Activated naive CD4-positive, alpha-beta T cell treated with anti-CD3 and anti-CD28 coated beads for 36 hours (primary cell): Measurements from ENCODE around the gene TTLL8. TPM values are rescaled to one million over a fixed set of nuclear protein-coding genes. Genes with fewer than 3 reads are reported as not detected.
"Not testable (repeated sequence)": the region's sequence is repeated elsewhere in the genome, so short reads cannot be mapped to it uniquely, and the experiment has no call there.

Source experiments
- CTCF ChIA-PET: fragments of 350-600 bp; sonication (Branson Sonifier 250); formaldehyde crosslinking; loops from one replicate; lab custom pipeline; 2021; ENCODE audit warnings: antibody characterized with exemption; lab: Charles Lee
- DNase-seq: peaks from one replicate; pipeline ENCODE4 v3.0.0-alpha.2; 2020
- H3K27ac Mint-ChIP-seq: one replicate; pipeline ENCODE4 v1.8.0; 2021; ENCODE audit warnings: mild to moderate bottlenecking, mixed read lengths
- H3K27me3 Mint-ChIP-seq: one replicate; pipeline ENCODE4 v1.8.0; 2021; ENCODE audit warnings: low read depth, mixed read lengths
- H3K36me3 Mint-ChIP-seq: one replicate; pipeline ENCODE4 v1.8.0; 2021; ENCODE audit warnings: low read depth, mixed read lengths
- H3K4me1 Mint-ChIP-seq: one replicate; pipeline ENCODE4 v1.8.0; 2021; ENCODE audit warnings: low read depth, mixed read lengths
- H3K4me3 Mint-ChIP-seq: one replicate; pipeline ENCODE4 v1.8.0; 2021; ENCODE audit warnings: mild to moderate bottlenecking, moderate library complexity, mixed read lengths
- H3K9me3 Mint-ChIP-seq: one replicate; pipeline ENCODE4 v1.8.0; 2021; ENCODE audit warnings: mixed read lengths
- intact Hi-C: fragments of 100-400 bp; cut with micrococcal nuclease; formaldehyde crosslinking; loops from one replicate; pipeline ENCODE4 v1.15.1; 2023
- total RNA-seq, 2 experiments: library from RNA; stranded (reverse); gene quantifications; one replicate each; pipeline ENCODE4 v1.2.3, GENCODE V29; 2021

Gene TTLL8
- total RNA-seq, 2 experiments from 2014 or later: not detected

GRCh38 chr22:50089231-50089630 is 31.1 kb upstream of the TTLL8 start:
- H3K27ac Mint-ChIP-seq: no peak overlapping the region
- no peak for DNase-seq
- CTCF ChIA-PET: no interaction called here
- H3K4me1 Mint-ChIP-seq: peaks cover 13% of the 10 kb centered on the region
- H3K27me3 Mint-ChIP-seq: peaks cover 24% of the 10 kb centered on the region
- peaks cover 11% of the 10 kb centered on the region for H3K36me3 Mint-ChIP-seq
- no peak overlapping the region for H3K4me3 Mint-ChIP-seq
- intact Hi-C loops: no loop called here
- peaks cover 20% of the 10 kb centered on the region for H3K9me3 Mint-ChIP-seq

- Mint-ChIP-seq H3K36me3 (peaks cover 11% of the 10 kb centered on the region), H3K27ac (no peak overlapping the region), H3K9me3 (peaks cover 20% of the 10 kb centered on the region), H3K4me1 (peaks cover 13% of the 10 kb centered on the region), H3K27me3 (peaks cover 29% of the 10 kb centered on the region), H3K4me3 (no peak overlapping the region)
- intact Hi-C loops: no loop called here
- no peak for DNase-seq
- CTCF ChIA-PET: no interaction called here
Measured at GRCh38 chr22:50088096-50088495, 30.0 kb upstream of the TTLL8 start.

GRCh38 chr22:50087646-50088045 is 29.5 kb upstream of the TTLL8 start:
- Mint-ChIP-seq H3K4me3 (no peak overlapping the region), H3K9me3 (peaks cover 20% of the 10 kb centered on the region), H3K27me3 (peaks cover 33% of the 10 kb centered on the region), H3K27ac (no peak overlapping the region), H3K4me1 (peaks cover 13% of the 10 kb centered on the region), H3K36me3 (peaks cover 11% of the 10 kb centered on the region)
- no peak for DNase-seq
- CTCF ChIA-PET: no interaction called here
- intact Hi-C loops: no loop called here

- H3K4me3 Mint-ChIP-seq, DNase-seq, intact Hi-C loops, H3K27ac Mint-ChIP-seq, CTCF ChIA-PET: not testable (repeated sequence)
- peaks cover 11% of the 10 kb centered on the region for H3K36me3 Mint-ChIP-seq
- H3K27me3 Mint-ChIP-seq: peaks cover 33% of the 10 kb centered on the region
- peaks cover 20% of the 10 kb centered on the region for H3K9me3 Mint-ChIP-seq
- H3K4me1 Mint-ChIP-seq: peaks cover 13% of the 10 kb centered on the region
Measured at GRCh38 chr22:50086975-50087374, 28.9 kb upstream of the TTLL8 start.

- DNase-seq: no peak
- intact Hi-C loops: no loop called here
- H3K36me3 Mint-ChIP-seq: peaks cover 11% of the 10 kb centered on the region
- H3K4me1 Mint-ChIP-seq: peaks cover 13% of the 10 kb centered on the region
- CTCF ChIA-PET: interaction anchor here (0.7 kb wide), 1 partner anchor 19 kb away, joined by 3 read pairs; no protein-coding TSS in a partner anchor
- peaks cover 20% of the 10 kb centered on the region for H3K9me3 Mint-ChIP-seq
- peaks cover 33% of the 10 kb centered on the region for H3K27me3 Mint-ChIP-seq
- H3K4me3 Mint-ChIP-seq: no peak overlapping the region
- H3K27ac Mint-ChIP-seq: no peak overlapping the region
Measured at GRCh38 chr22:50086526-50086925, 28.4 kb upstream of the TTLL8 start.

- H3K36me3 Mint-ChIP-seq: peaks cover 11% of the 10 kb centered on the region
- H3K4me3 Mint-ChIP-seq: peak within 1 kb of the TSS; percentile 40
- H3K4me1 Mint-ChIP-seq: peaks cover 13% of the 10 kb centered on the region
- peaks cover 31% of the 10 kb centered on the region for H3K27me3 Mint-ChIP-seq
- peak; percentile 52 for DNase-seq
- intact Hi-C loops: no loop called here
- CTCF ChIA-PET: no interaction called here
- no peak within 1 kb of the TSS for H3K27ac Mint-ChIP-seq
- H3K9me3 Mint-ChIP-seq: peaks cover 18% of the 10 kb centered on the region
Measured at GRCh38 chr22:50085211-50085972, 27.3 kb upstream of the TTLL8 start, which contains the start of gene MLC1. Gene MLC1 (minus strand): TSS chr22:50085426. CDS start chr22:50084902, 524 bp downstream.

GRCh38 chr22:50084614-50085021 is 26.5 kb upstream of the TTLL8 start:
- DNase-seq: no peak
- Mint-ChIP-seq H3K27me3 (peaks cover 29% of the 10 kb centered on the region), H3K36me3 (peaks cover 11% of the 10 kb centered on the region), H3K9me3 (peaks cover 16% of the 10 kb centered on the region), H3K27ac (no peak overlapping the region), H3K4me3 (no peak overlapping the region), H3K4me1 (peaks cover 13% of the 10 kb centered on the region)
- CTCF ChIA-PET: no interaction called here
- intact Hi-C loops: no loop called here

GRCh38 chr22:50084080-50084477 is 26.0 kb upstream of the TTLL8 start:
- Mint-ChIP-seq H3K36me3 (peaks cover 11% of the 10 kb centered on the region), H3K4me1 (peaks cover 13% of the 10 kb centered on the region), H3K9me3 (peaks cover 12% of the 10 kb centered on the region), H3K27me3 (peaks cover 29% of the 10 kb centered on the region), H3K4me3 (no peak overlapping the region), H3K27ac (no peak overlapping the region)
- CTCF ChIA-PET: no interaction called here
- no peak for DNase-seq
- intact Hi-C loops: no loop called here

- Mint-ChIP-seq H3K4me1 (peaks cover 13% of the 10 kb centered on the region), H3K9me3 (peaks cover 12% of the 10 kb centered on the region), H3K36me3 (peaks cover 11% of the 10 kb centered on the region), H3K27ac (no peak overlapping the region), H3K27me3 (peaks cover 29% of the 10 kb centered on the region), H3K4me3 (no peak overlapping the region)
- intact Hi-C loops: no loop called here
- no peak for DNase-seq
- CTCF ChIA-PET: no interaction called here
Measured at GRCh38 chr22:50083462-50084079, 25.5 kb upstream of the TTLL8 start.

GRCh38 chr22:50082961-50083461 is 24.9 kb upstream of the TTLL8 start:
- CTCF ChIA-PET: no interaction called here
- no peak for DNase-seq
- Mint-ChIP-seq H3K27ac (no peak overlapping the region), H3K9me3 (peaks cover 12% of the 10 kb centered on the region), H3K4me3 (no peak overlapping the region), H3K27me3 (peaks cover 29% of the 10 kb centered on the region), H3K4me1 (peaks cover 13% of the 10 kb centered on the region), H3K36me3 (peaks cover 11% of the 10 kb centered on the region)
- intact Hi-C loops: no loop called here

- DNase-seq: no peak
- peaks cover 13% of the 10 kb centered on the region for H3K4me1 Mint-ChIP-seq
- no peak overlapping the region for H3K27ac Mint-ChIP-seq
- H3K9me3 Mint-ChIP-seq: peaks cover 8% of the 10 kb centered on the region
- no peak overlapping the region for H3K4me3 Mint-ChIP-seq
- CTCF ChIA-PET: no interaction called here
- intact Hi-C loops: no loop called here
- peaks cover 8% of the 10 kb centered on the region for H3K36me3 Mint-ChIP-seq
- peaks cover 26% of the 10 kb centered on the region for H3K27me3 Mint-ChIP-seq
Measured at GRCh38 chr22:50082197-50082715, 24.2 kb upstream of the TTLL8 start.

GRCh38 chr22:50081426-50082196 is 23.5 kb upstream of the TTLL8 start:
- no peak overlapping the region for H3K4me3 Mint-ChIP-seq
- peaks cover 2% of the 10 kb centered on the region for H3K36me3 Mint-ChIP-seq
- intact Hi-C loops: no loop called here
- CTCF ChIA-PET: no interaction called here
- peaks cover 13% of the 10 kb centered on the region for H3K4me1 Mint-ChIP-seq
- H3K27me3 Mint-ChIP-seq: peaks cover 20% of the 10 kb centered on the region
- no peak overlapping the region for H3K27ac Mint-ChIP-seq
- H3K9me3 Mint-ChIP-seq: peaks cover 1% of the 10 kb centered on the region
- DNase-seq: no peak
